H1 (cell line): Measurements from ENCODE around the gene SIX5. TPM values are rescaled to one million over a fixed set of nuclear protein-coding genes. Genes with fewer than 3 reads are reported as not detected.

Source experiments
- CTCF ChIA-PET: fragments of 300-600 bp; sonication (Branson Sonifier 250); formaldehyde crosslinking; loops from one replicate; lab custom pipeline; 2021; ENCODE audit not compliant: partially characterized antibody; lab: Charles Lee
- POLR2A ChIA-PET: fragments of 300-600 bp; sonication (Branson Sonifier 250); formaldehyde crosslinking; loops from one replicate; lab custom pipeline; 2021; ENCODE audit warnings: inconsistent platforms; ENCODE audit not compliant: partially characterized antibody; lab: Charles Lee
- DNase-seq, 2 experiments: peaks; one replicate each; pipeline versions ENCODE4 v3.0.0 to v3.0.0-alpha.2; 2010 to 2022; ENCODE audit warnings: low spot score in 2 of 2, low read depth in 1 of 2, mixed read lengths in 1 of 2
- FAIRE-seq: peaks from 2 replicates; lab custom pipeline; 2011; peaks lifted over from hg19 to GRCh38; lab: Jason Lieb, UNC
- H2AFZ ChIP-seq: 2 replicates; pipeline ENCODE4 v1.8.1; 2012; ENCODE audit warnings: low read length, inconsistent platforms
- H2AK5ac ChIP-seq: 2 replicates; pipeline ENCODE4 v1.6.1; 2013; ENCODE audit warnings: low read depth, low read length
- H2BK120ac ChIP-seq: replicated peaks from 2 replicates; pipeline ENCODE3; 2013; ENCODE audit warnings: low read depth, low read length, inconsistent platforms
- H2BK12ac ChIP-seq: 2 replicates; pipeline ENCODE4 v1.6.1; 2013; ENCODE audit warnings: low read depth, low read length
- H2BK15ac ChIP-seq: 2 replicates; pipeline ENCODE4 v1.6.1; 2013; ENCODE audit warnings: low read length
- H2BK20ac ChIP-seq: 2 replicates; pipeline ENCODE4 v1.6.1; 2013; ENCODE audit warnings: low read length
- H2BK5ac ChIP-seq: 2 replicates; pipeline ENCODE4 v1.6.1; 2013; ENCODE audit warnings: low read depth, low read length
- H3K14ac ChIP-seq: 2 replicates; pipeline ENCODE4 v1.6.1; 2013; ENCODE audit warnings: inconsistent platforms; ENCODE audit not compliant: insufficient read length
- H3K18ac ChIP-seq: 2 replicates; pipeline ENCODE4 v1.6.1; 2013; ENCODE audit warnings: low read length; ENCODE audit errors: extremely low read depth
- H3K23ac ChIP-seq: 2 replicates; pipeline ENCODE4 v1.6.1; 2013; ENCODE audit warnings: inconsistent platforms; ENCODE audit not compliant: insufficient read length
- H3K23me2 ChIP-seq: 2 replicates; pipeline ENCODE4 v1.6.1; 2013; ENCODE audit warnings: low read depth, low read length
- H3K27ac ChIP-seq: 2 replicates; pipeline ENCODE4 v1.6.1; 2011; ENCODE audit warnings: low read depth, low read length, inconsistent platforms
- H3K27me3 ChIP-seq, 4 experiments: replicated peaks in 1 of 4; 1 replicate in 1 of 4; 2 replicates in 3 of 4; pipeline versions ENCODE4 v1.6.1 to v1.8.1; 2011 to 2013; ENCODE audit warnings: low read length in 3 of 4, mild to moderate bottlenecking in 3 of 4, inconsistent platforms in 2 of 4, mixed read lengths in 2 of 4, moderate library complexity in 1 of 4; ENCODE audit not compliant: control insufficient read depth in 3 of 4, insufficient read depth in 3 of 4; ENCODE audit errors: extremely low read depth in 1 of 4
- H3K36me3 ChIP-seq, 4 experiments: 2 replicates each; pipeline versions ENCODE4 v1.6.1 to v1.8.1; 2011 to 2013; ENCODE audit warnings: mild to moderate bottlenecking in 4 of 4, low read length in 3 of 4, moderate library complexity in 2 of 4, control low read depth in 1 of 4, inconsistent platforms in 1 of 4; ENCODE audit not compliant: insufficient read depth in 4 of 4, control insufficient read depth in 2 of 4
- H3K4ac ChIP-seq: replicated peaks from 2 replicates; pipeline ENCODE3; 2013; ENCODE audit warnings: low read length, low read depth, mixed read lengths, inconsistent platforms; ENCODE audit not compliant: insufficient read length
- H3K4me1 ChIP-seq, 4 experiments: replicated peaks in 1 of 4; 1 replicate in 1 of 4; 2 replicates in 3 of 4; pipeline versions ENCODE4 v1.6.1 to v1.8.1; 2011 to 2013; ENCODE audit warnings: low read length in 3 of 4, inconsistent platforms in 2 of 4, mixed read lengths in 1 of 4; ENCODE audit not compliant: insufficient read depth in 4 of 4, control insufficient read depth in 3 of 4
- H3K4me2 ChIP-seq, 2 experiments: 2 replicates each; pipeline versions ENCODE4 v1.6.1 to v1.8.1; 2011 to 2013; ENCODE audit warnings: low read depth in 2 of 2, low read length in 2 of 2, control low read depth in 1 of 2, inconsistent platforms in 1 of 2, mild to moderate bottlenecking in 1 of 2; ENCODE audit not compliant: insufficient read depth in 1 of 2
- H3K4me3 ChIP-seq, 4 experiments: fragments of 200-600, 300-600 bp in 1 of 4; sonication (generic), shearing (Covaris generic), sonication (Bioruptor Twin) in 1 of 4; 2 replicates each; pipeline versions ENCODE4 v1.5.1 to v1.8.1; 2011 to 2016; ENCODE audit warnings: low read length in 4 of 4, low read depth in 3 of 4, control low read depth in 2 of 4, inconsistent platforms in 2 of 4, mild to moderate bottlenecking in 2 of 4, mixed read lengths in 1 of 4, moderate library complexity in 1 of 4; ENCODE audit not compliant: insufficient read depth in 2 of 4; ENCODE audit errors: extremely low read depth in 1 of 4
- H3K56ac ChIP-seq: replicated peaks from 2 replicates; pipeline ENCODE3; 2013; ENCODE audit warnings: low read depth, mild to moderate bottlenecking, mixed read lengths, low read length, inconsistent platforms; ENCODE audit not compliant: insufficient read length
- H3K79me1 ChIP-seq: 2 replicates; pipeline ENCODE4 v1.6.1; 2013; ENCODE audit warnings: low read depth, low read length, control low read depth
- H3K79me2 ChIP-seq, 2 experiments: 2 replicates each; pipeline versions ENCODE4 v1.6.1 to v1.8.1; 2012 to 2013; ENCODE audit warnings: low read length in 2 of 2, mild to moderate bottlenecking in 2 of 2, inconsistent platforms in 1 of 2; ENCODE audit not compliant: insufficient read depth in 2 of 2, control insufficient read depth in 1 of 2
- H3K9ac ChIP-seq, 4 experiments: replicated peaks in 1 of 4; 1 replicate in 1 of 4; 2 replicates in 3 of 4; pipeline versions ENCODE4 v1.6.1 to v1.8.1; 2011 to 2013; ENCODE audit warnings: low read depth in 3 of 4, low read length in 3 of 4, control low read depth in 2 of 4, mild to moderate bottlenecking in 2 of 4, moderate library complexity in 2 of 4, inconsistent platforms in 1 of 4; ENCODE audit errors: extremely low read depth in 1 of 4
- H3K9me3 ChIP-seq, 2 experiments: 2 replicates each; pipeline versions ENCODE4 v1.6.1 to v1.8.1; 2012 to 2013; ENCODE audit warnings: mild to moderate bottlenecking in 2 of 2, moderate library complexity in 2 of 2, control low read depth in 1 of 2, inconsistent platforms in 1 of 2, low read depth in 1 of 2, low read length in 1 of 2, mixed read lengths in 1 of 2; ENCODE audit not compliant: insufficient read depth in 2 of 2
- H4K20me1 ChIP-seq, 2 experiments: replicated peaks in 1 of 2; 2 replicates each; pipeline versions ENCODE3 to v1.8.1; 2011 to 2013; ENCODE audit warnings: inconsistent platforms in 2 of 2, low read length in 2 of 2, mild to moderate bottlenecking in 1 of 2; ENCODE audit not compliant: insufficient read depth in 2 of 2, control insufficient read depth in 1 of 2
- H4K5ac ChIP-seq: 2 replicates; pipeline ENCODE4 v1.6.1; 2013; ENCODE audit warnings: low read length, low read depth, mixed read lengths, inconsistent platforms; ENCODE audit not compliant: insufficient read length
- H4K8ac ChIP-seq: 2 replicates; pipeline ENCODE4 v1.8.0; 2013; ENCODE audit warnings: mild to moderate bottlenecking, moderate library complexity, low read length, inconsistent platforms; ENCODE audit not compliant: insufficient read depth; ENCODE audit errors: extremely low read depth
- H4K91ac ChIP-seq: replicated peaks from 2 replicates; pipeline ENCODE3; 2013; ENCODE audit warnings: low read length, mixed read lengths, inconsistent platforms; ENCODE audit not compliant: insufficient read length
- FOSL1 ChIP-seq: IDR thresholded peaks from 2 replicates; pipeline ENCODE4 v1.6.1; 2011; ENCODE audit warnings: mild to moderate bottlenecking, low read depth, low read length, moderate library complexity; ENCODE audit not compliant: insufficient read depth
- GABPA ChIP-seq: IDR thresholded peaks from 2 replicates; pipeline ENCODE4 v1.6.1; 2011; ENCODE audit warnings: mild to moderate bottlenecking, low read length, moderate library complexity, borderline replicate concordance; ENCODE audit not compliant: insufficient read depth
- TCF12 ChIP-seq: IDR thresholded peaks from 2 replicates; pipeline ENCODE4 v1.6.1; 2011; ENCODE audit warnings: low read depth, mild to moderate bottlenecking, low read length
- WGBS, 2 experiments: shearing (Covaris generic) in 1 of 2; methylation state at CpG; one replicate each; pipeline versions ENCODE4 v1.1.6 to v1.1.7; 2013 to 2015; ENCODE audit warnings: low lambda C conversion rate in 2 of 2, mixed read lengths in 2 of 2, inconsistent platforms in 1 of 2, low coverage in 1 of 2, missing lambda C conversion rate in 1 of 2; ENCODE audit not compliant: insufficient replicate concordance in 2 of 2, insufficient coverage in 1 of 2, insufficient read length in 1 of 2; ENCODE audit errors: extremely low coverage in 1 of 2, missing lambda C conversion rate in 1 of 2; 5-methylcytosine and 5-hydroxymethylcytosine counted together
- polyA plus RNA-seq, 7 experiments: library from polyadenylated mRNA; depleted of rRNA in 3 of 7; stranded (reverse) in 5 of 7; unstranded in 2 of 7; fragments of >200 nt in 5 of 7; fragments of 200-250 nt in 2 of 7; gene quantifications; 1 replicate in 5 of 7; 2 replicates in 1 of 7; 4 replicates in 1 of 7; pipeline versions ENCODE4 v1.2.1 to v1.2.3, GENCODE V29; 2011 to 2013; ENCODE audit warnings: missing spikeins in 2 of 7, mixed read lengths in 2 of 7
- total RNA-seq: library from RNA; stranded (reverse); fragmentation: NEBNext Ultra II Directional; extraction: Animal tissue kit (Norgen Biotek cat#: 25700); gene quantifications from 2 replicates; pipeline ENCODE4 v1.2.1, GENCODE V29; 2021
- TF ChIP-seq, protein P1 (sequence below): IDR thresholded peaks from 2 replicates; pipeline ENCODE4 v1.6.1; 2012; ENCODE audit warnings: inconsistent platforms

The SIX5 gene
- total and polyA plus RNA-seq, 2 of the 8 experiments (the other 6 are each of a cell fraction or from before 2014, with no cell fraction given), result 20.9 to 24.2 TPM

GRCh38 chr19:45772130-45772840, 3.2 kb upstream of the SIX5 start:
- Histone ChIP-seq H2BK12ac (no peak overlapping the region), H4K20me1 (no peaks in the 10 kb centered on the region), H2AFZ (no peak overlapping the region), H3K23me2 (peaks cover 26% of the 10 kb centered on the region), H3K14ac (no peak overlapping the region), H2BK15ac (peak overlapping the region; percentile 46; the same call in 1 of the 2 replicates), H3K79me2 (no peaks in the 10 kb centered on the region), H3K79me1 (no peaks in the 10 kb centered on the region), H2BK5ac (no peak overlapping the region), H3K27me3 (no peaks in the 10 kb centered on the region), H3K23ac (no peak overlapping the region), H3K18ac (no peak overlapping the region), H3K4me3 (no peak overlapping the region), H3K36me3 (peaks cover 3 to 8% (median 5%) of the 10 kb centered on the region in 4 experiments; a peak in 5 of 8 replicates), H3K9me3 (no peaks in the 10 kb centered on the region), H3K9ac (no peak overlapping the region), H2BK20ac (no peak overlapping the region), H3K4ac (no peak overlapping the region), H3K56ac (no peak overlapping the region), H3K4me2 (no peak overlapping the region; a peak in 1 of 4 replicates), H4K8ac (no peak overlapping the region), H4K5ac (no peak overlapping the region), H2AK5ac (no peak overlapping the region), H3K27ac (no peak overlapping the region), H3K4me1 (peaks cover 0 to 7% (median 5%) of the 10 kb centered on the region in 4 experiments; a peak in 4 of 7 replicates), H2BK120ac (no peak overlapping the region), H4K91ac (no peak overlapping the region)
- DNase-seq, result no peak
- POLR2A ChIA-PET, result interaction anchor here (0.6 to 16.2 kb wide), 16 partner anchors 8 to 372 kb away, joined by 3 to 284 read pairs (median 6); partner anchors contain the start of genes DMPK, FBXO46, MEIOSIN and RSPH6A
- CTCF ChIA-PET, result interaction anchor here (0.6 to 6.7 kb wide), 11 partner anchors 9 to 73 kb away, joined by 3 to 55 read pairs (median 4); partner anchors contain the start of genes DMPK, DMWD, FBXO46 and MEIOSIN
- WGBS, 2 experiments, result 85% methylated on average over 14 of the region's 14 CpGs; no CpG with 5 or more reads in 1 of the 2 experiments
- no peak for FAIRE-seq
- TF ChIP-seq GABPA (no peak), FOSL1 (no peak), TCF12 (no peak)
- TF ChIP-seq, protein P1, sequence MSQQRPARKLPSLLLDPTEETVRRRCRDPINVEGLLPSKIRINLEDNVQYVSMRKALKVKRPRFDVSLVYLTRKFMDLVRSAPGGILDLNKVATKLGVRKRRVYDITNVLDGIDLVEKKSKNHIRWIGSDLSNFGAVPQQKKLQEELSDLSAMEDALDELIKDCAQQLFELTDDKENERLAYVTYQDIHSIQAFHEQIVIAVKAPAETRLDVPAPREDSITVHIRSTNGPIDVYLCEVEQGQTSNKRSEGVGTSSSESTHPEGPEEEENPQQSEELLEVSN, result no peak
